Measurements from ENCODE around the gene MEI1.

- TF ChIP-seq CTCF (IDR thresholded peaks at IDR 0.05) (no peak), POLR2A (IDR thresholded peaks at IDR 0.05) (no peak)
Observed at GRCh38 chr22:41768430-41768829, 69.1 kb downstream of the MEI1 start.

Measured in prostate gland (tissue), 2 donors.